ENCODE results near the gene HIC1.

Gene HIC1

GRCh38 chr17:2051933-2052559 is 2.9 kb upstream of the HIC1 start:
- in situ Hi-C loops (cut with MboI; ENCODE audit: low sequenced_read_pairs, unreplicated experiment): no loop called here

DNA sequence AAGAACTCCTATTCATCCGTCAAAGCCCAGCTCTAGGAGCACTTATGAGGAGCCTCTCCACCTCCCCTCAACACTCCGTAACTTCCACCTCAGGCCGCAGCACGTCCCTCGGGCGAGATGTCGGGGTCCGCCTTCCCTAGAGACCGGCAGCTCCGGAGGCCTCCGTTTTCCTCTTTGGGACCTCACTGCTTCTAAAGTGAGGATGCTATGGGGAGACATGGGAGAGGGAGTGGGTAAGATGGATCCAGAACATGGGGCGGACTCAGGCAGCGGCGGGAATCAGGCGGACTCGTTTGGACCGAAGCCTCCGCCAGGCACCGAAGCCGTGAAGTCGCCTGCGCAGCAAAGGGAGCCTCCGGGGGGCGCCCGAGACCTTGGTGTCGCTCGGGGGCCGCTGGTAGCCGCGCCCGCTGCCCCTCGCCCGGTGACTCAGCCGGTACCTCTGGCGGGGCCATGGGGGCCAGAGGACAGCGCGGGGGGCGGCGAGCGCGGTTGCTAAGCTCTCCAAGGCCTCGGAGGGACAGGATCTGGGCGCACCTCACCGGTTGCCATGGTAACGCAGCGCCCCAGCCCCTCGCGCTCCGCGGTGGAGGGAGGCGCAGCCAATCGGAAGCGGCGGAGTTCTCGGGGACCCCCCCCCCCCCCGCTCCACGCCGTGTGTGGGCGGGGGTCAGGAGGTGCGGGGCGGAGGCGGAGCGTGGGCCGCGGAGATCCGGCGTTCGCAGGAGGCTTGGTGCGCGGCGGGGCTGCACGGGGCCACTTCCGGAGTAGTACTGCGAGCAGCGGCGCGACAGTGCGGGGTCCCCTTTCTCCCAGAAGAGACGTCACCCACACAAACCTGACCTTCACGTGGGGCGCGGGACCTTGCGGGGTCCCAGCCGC is 1.3 kb upstream of the HIC1 start:
- in situ Hi-C loops (cut with MboI; ENCODE audit: low sequenced_read_pairs, unreplicated experiment): no loop called here
- DNase-seq (ENCODE audit: low spot score): peak; percentile 84
- TF ChIP-seq CTCF (IDR thresholded peaks at IDR 0.05; ENCODE audit: borderline replicate concordance, control extremely low read depth, extremely low read depth, insufficient read depth, missing control alignments): peak; percentile 87

More at GRCh38 chr17:2051933-2052559, 2.9 kb upstream of the HIC1 start:
- no peak for TF ChIP-seq CTCF (IDR thresholded peaks at IDR 0.05; ENCODE audit: borderline replicate concordance, control extremely low read depth, extremely low read depth, insufficient read depth, missing control alignments)
- DNase-seq (ENCODE audit: low spot score): no peak

GRCh38 chr17:2054262-2054511 is 716 bp upstream of the HIC1 start:
- no peak for DNase-seq (ENCODE audit: low spot score)
- in situ Hi-C loops (cut with MboI; ENCODE audit: low sequenced_read_pairs, unreplicated experiment): no loop called here
- no peak for TF ChIP-seq CTCF (IDR thresholded peaks at IDR 0.05; ENCODE audit: borderline replicate concordance, control extremely low read depth, extremely low read depth, insufficient read depth, missing control alignments)

- no peak for TF ChIP-seq CTCF (IDR thresholded peaks at IDR 0.05; ENCODE audit: borderline replicate concordance, control extremely low read depth, extremely low read depth, insufficient read depth, missing control alignments)
- DNase-seq (ENCODE audit: low spot score): peak; percentile 80
- in situ Hi-C loops (cut with MboI; ENCODE audit: low sequenced_read_pairs, unreplicated experiment): no loop called here
These were observed 646 bp downstream of the HIC1 start for GRCh38 chr17:2055292-2056205.

- in situ Hi-C loops (cut with MboI; ENCODE audit: low sequenced_read_pairs, unreplicated experiment): no loop called here
- peak; percentile 45 for TF ChIP-seq CTCF (IDR thresholded peaks at IDR 0.05; ENCODE audit: borderline replicate concordance, control extremely low read depth, extremely low read depth, insufficient read depth, missing control alignments)
- DNase-seq (ENCODE audit: low spot score): peak; percentile 64
These were observed 1.6 kb downstream of the HIC1 start for GRCh38 chr17:2056206-2057174.

Measured in GM13976 (cell line).